Natural killer cell (primary cell): ENCODE results near the gene MS4A18. TPM values are rescaled to one million over a fixed set of nuclear protein-coding genes. Genes with fewer than 3 reads are reported as not detected.

Experiments
- ATAC-seq, 3 donors: fragments of 150-1000 bp in 2 of 3; fragments of 200-7000 bp in 1 of 3; cut with Tn5 transposase; 1 replicate in 1 of 3; 2 replicates in 2 of 3; pipeline ENCODE4 v1.10.0; 2021; ENCODE audit warnings: mild to moderate bottlenecking in 2 of 3, moderate library complexity in 2 of 3
- DNase-seq, 2 donors: peaks; one replicate each; pipeline versions ENCODE4 v3.0.0 to v3.0.0-alpha.2; 2013 to 2021; ENCODE audit warnings: mixed read lengths in 1 of 2
- H3K27ac ChIP-seq: one replicate; pipeline ENCODE4 v1.5.1; 2013; ENCODE audit warnings: mild to moderate bottlenecking, low read length
- H3K27me3 ChIP-seq: one replicate; pipeline ENCODE4 v1.6.1; 2013; ENCODE audit warnings: low read length; ENCODE audit not compliant: control insufficient read depth, insufficient read depth
- H3K36me3 ChIP-seq: one replicate; pipeline ENCODE4 v1.6.1; 2013; ENCODE audit warnings: low read length; ENCODE audit not compliant: control insufficient read depth, insufficient read depth
- H3K4me1 ChIP-seq: one replicate; pipeline ENCODE4 v1.6.1; 2013; ENCODE audit warnings: low read length; ENCODE audit not compliant: control insufficient read depth, insufficient read depth
- H3K4me3 ChIP-seq: one replicate; pipeline ENCODE4 v1.5.1; 2013; ENCODE audit warnings: low read length
- H3K9me3 ChIP-seq: one replicate; pipeline ENCODE4 v1.6.1; 2013; ENCODE audit warnings: low read length; ENCODE audit not compliant: control insufficient read depth, insufficient read depth
- H3K27ac Mint-ChIP-seq, 2 donors: one replicate each; pipeline ENCODE4 v1.8.0; 2022; ENCODE audit warnings: mild to moderate bottlenecking in 2 of 2, mixed read lengths in 2 of 2, moderate library complexity in 1 of 2
- H3K27me3 Mint-ChIP-seq, 2 donors: one replicate each; pipeline ENCODE4 v1.8.0; 2022; ENCODE audit warnings: low read depth in 2 of 2, mixed read lengths in 2 of 2
- H3K36me3 Mint-ChIP-seq: one replicate; pipeline ENCODE4 v1.8.0; 2022; ENCODE audit warnings: mixed read lengths
- H3K4me1 Mint-ChIP-seq, 2 donors: one replicate each; pipeline ENCODE4 v1.8.0; 2022; ENCODE audit warnings: mixed read lengths in 2 of 2
- H3K4me3 Mint-ChIP-seq: one replicate; pipeline ENCODE4 v1.8.0; 2022; ENCODE audit warnings: mild to moderate bottlenecking, moderate library complexity, mixed read lengths
- H3K9me3 Mint-ChIP-seq, 2 donors: one replicate each; pipeline ENCODE4 v1.8.0; 2022; ENCODE audit warnings: mixed read lengths in 2 of 2
- WGBS: methylation state at CpG from one replicate; pipeline ENCODE4 v1.1.7; 2013; ENCODE audit warnings: missing lambda C conversion rate; ENCODE audit not compliant: insufficient coverage; 5-methylcytosine and 5-hydroxymethylcytosine counted together
- intact Hi-C: fragments of 100-400 bp; cut with micrococcal nuclease; formaldehyde crosslinking; loops from one replicate; pipeline ENCODE4 v1.14.2; 2022
- total RNA-seq, 4 donors: library from RNA; stranded (reverse); fragments of 120-200 nt in 1 of 4; gene quantifications; one replicate each; pipeline versions ENCODE4 v1.2.3 to v1.2.4, GENCODE V29; 2013 to 2022
- TF ChIP-seq, protein P1 (sequence below): fragments of 200-600 bp; IDR thresholded peaks from one replicate; pipeline ENCODE4 v1.8.0; 2022; ENCODE audit warnings: antibody characterized with exemption

MS4A18 gene
- total RNA-seq, 3 donors from 2014 or later (not counting 1 experiment from before 2014, with no cell fraction given), result not detected

DNA sequence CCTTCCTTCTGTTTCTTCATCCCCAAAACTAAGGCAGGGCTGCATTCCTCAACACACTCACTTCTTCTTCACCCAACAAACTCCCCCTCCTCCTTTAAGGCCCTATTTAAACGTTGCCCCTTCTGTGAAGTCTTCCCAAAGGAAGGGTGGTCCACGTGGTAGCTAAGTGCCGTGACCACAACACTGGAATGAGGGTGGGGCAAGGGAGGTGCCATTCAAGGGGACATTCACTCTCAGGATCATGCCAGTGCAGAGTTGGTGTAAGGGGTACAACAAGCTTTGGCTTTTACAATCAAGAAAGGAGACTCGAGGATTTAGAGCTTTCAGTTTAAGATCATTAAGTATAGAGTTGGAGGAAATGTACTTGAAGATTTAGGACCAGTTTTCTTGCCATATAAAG is 52.6 kb downstream of the MS4A18 start:
- no peaks in the 10 kb centered on the region for H3K27me3 ChIP-seq
- no peaks in the 10 kb centered on the region for H3K4me1 Mint-ChIP-seq
- H3K9me3 Mint-ChIP-seq, result no peaks in the 10 kb centered on the region
- H3K4me3 ChIP-seq, result no peak overlapping the region
- no peaks in the 10 kb centered on the region for H3K9me3 ChIP-seq
- DNase-seq (no peak), ATAC-seq (no peak)
- H3K4me1 ChIP-seq, result peaks cover 4% of the 10 kb centered on the region
- H3K27me3 Mint-ChIP-seq, result no peaks in the 10 kb centered on the region
- H3K27ac Mint-ChIP-seq, result no peak overlapping the region
- H3K36me3 ChIP-seq, result no peaks in the 10 kb centered on the region
- TF ChIP-seq, protein P1, sequence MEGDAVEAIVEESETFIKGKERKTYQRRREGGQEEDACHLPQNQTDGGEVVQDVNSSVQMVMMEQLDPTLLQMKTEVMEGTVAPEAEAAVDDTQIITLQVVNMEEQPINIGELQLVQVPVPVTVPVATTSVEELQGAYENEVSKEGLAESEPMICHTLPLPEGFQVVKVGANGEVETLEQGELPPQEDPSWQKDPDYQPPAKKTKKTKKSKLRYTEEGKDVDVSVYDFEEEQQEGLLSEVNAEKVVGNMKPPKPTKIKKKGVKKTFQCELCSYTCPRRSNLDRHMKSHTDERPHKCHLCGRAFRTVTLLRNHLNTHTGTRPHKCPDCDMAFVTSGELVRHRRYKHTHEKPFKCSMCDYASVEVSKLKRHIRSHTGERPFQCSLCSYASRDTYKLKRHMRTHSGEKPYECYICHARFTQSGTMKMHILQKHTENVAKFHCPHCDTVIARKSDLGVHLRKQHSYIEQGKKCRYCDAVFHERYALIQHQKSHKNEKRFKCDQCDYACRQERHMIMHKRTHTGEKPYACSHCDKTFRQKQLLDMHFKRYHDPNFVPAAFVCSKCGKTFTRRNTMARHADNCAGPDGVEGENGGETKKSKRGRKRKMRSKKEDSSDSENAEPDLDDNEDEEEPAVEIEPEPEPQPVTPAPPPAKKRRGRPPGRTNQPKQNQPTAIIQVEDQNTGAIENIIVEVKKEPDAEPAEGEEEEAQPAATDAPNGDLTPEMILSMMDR, result no peak
- H3K4me3 Mint-ChIP-seq, result no peak overlapping the region
- no peaks in the 10 kb centered on the region for H3K36me3 Mint-ChIP-seq
- intact Hi-C loops, result no loop called here
- WGBS, result 65% methylated on average over 4 of the region's 4 CpGs
- no peak overlapping the region for H3K27ac ChIP-seq

DNA sequence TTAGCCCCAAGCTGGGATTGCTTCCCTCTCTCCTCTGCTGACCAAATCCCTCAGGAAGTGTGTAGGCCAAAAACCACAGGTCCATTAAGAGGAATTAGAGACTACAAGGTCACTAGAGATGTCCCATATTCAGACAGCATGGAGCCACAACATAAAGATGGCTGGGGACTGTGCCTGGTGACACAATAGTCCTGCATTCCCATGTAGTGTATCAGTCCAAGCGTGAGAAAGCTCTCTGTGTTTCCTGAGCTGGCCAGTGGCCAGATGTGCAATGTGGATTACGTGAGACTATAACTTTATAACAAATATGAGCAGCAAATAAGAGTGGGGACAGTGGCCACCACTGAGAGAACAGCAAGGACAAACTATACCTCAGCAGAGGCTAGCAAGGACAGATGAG is 53.1 kb downstream of the MS4A18 start:
- Mint-ChIP-seq H3K27ac (no peak overlapping the region), H3K9me3 (no peaks in the 10 kb centered on the region), H3K4me3 (no peak overlapping the region), H3K4me1 (no peaks in the 10 kb centered on the region), H3K27me3 (no peaks in the 10 kb centered on the region), H3K36me3 (no peaks in the 10 kb centered on the region)
- intact Hi-C loops, result no loop called here
- Histone ChIP-seq H3K27ac (no peak overlapping the region), H3K4me3 (no peak overlapping the region), H3K9me3 (no peaks in the 10 kb centered on the region), H3K36me3 (no peaks in the 10 kb centered on the region), H3K27me3 (no peaks in the 10 kb centered on the region), H3K4me1 (peaks cover 4% of the 10 kb centered on the region)
- ATAC-seq, result no peak
- TF ChIP-seq, protein P1, result no peak
- no peak for DNase-seq
- 69% methylated on average over 2 of the region's 2 CpGs for WGBS

DNA sequence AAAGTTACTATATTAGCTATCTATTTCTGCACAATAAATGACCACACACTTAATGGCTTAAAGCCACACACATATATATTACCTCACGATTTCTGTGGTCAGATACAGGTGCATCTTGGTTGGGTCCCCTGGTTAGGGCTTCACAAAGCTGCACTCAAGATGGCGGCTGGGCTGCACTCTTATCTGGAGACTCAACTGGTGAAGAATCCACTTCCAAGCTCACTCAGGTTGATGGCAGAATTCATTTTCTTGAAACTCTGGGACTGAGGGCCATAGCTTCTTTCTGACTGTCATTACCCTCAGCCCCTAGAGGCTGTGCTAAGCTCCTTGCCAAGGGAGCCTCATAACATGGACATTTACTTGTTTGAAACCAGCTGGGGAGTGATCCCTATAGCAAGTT is 55.5 kb downstream of the MS4A18 start:
- peaks cover 4% of the 10 kb centered on the region for H3K4me1 ChIP-seq
- Mint-ChIP-seq H3K36me3 (no peaks in the 10 kb centered on the region), H3K9me3 (no peaks in the 10 kb centered on the region), H3K4me3 (no peak overlapping the region), H3K27ac (no peak overlapping the region), H3K4me1 (no peaks in the 10 kb centered on the region), H3K27me3 (no peaks in the 10 kb centered on the region)
- H3K36me3 ChIP-seq, result no peaks in the 10 kb centered on the region
- no peaks in the 10 kb centered on the region for H3K27me3 ChIP-seq
- TF ChIP-seq, protein P1, result no peak
- WGBS, result 81% methylated on average over 2 of the region's 2 CpGs
- H3K27ac ChIP-seq, result no peak overlapping the region
- no peak overlapping the region for H3K4me3 ChIP-seq
- DNase-seq (no peak), ATAC-seq (no peak)
- intact Hi-C loops, result no loop called here
- H3K9me3 ChIP-seq, result no peaks in the 10 kb centered on the region

DNA sequence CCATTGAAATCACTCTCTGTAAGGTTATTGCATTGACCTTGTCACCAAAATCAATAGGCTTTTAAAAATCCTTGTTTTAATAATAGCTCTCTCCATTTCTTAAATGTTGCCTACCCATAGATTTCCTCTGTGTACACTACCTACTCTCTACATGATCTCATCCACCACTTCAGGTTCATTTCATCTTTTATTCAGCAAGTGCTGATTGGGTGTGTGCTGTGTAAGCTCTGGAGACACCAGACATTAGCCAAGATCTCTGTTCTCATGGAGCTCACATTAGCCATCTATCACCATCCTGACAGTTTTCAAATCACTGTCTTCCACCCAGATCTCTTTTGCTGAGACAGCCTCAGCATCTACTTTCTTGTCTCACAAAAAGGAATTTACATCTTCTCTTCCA is 56.3 kb downstream of the MS4A18 start:
- no peak for ATAC-seq

More for the DNA sequence above, 56.3 kb downstream of the MS4A18 start:
- intact Hi-C loops, result no loop called here
- Histone ChIP-seq H3K27ac (no peak overlapping the region), H3K27me3 (no peaks in the 10 kb centered on the region), H3K4me3 (no peak overlapping the region), H3K9me3 (no peaks in the 10 kb centered on the region), H3K36me3 (no peaks in the 10 kb centered on the region), H3K4me1 (no peaks in the 10 kb centered on the region)
- Mint-ChIP-seq H3K9me3 (no peaks in the 10 kb centered on the region), H3K4me3 (no peak overlapping the region), H3K27me3 (no peaks in the 10 kb centered on the region), H3K4me1 (no peaks in the 10 kb centered on the region), H3K36me3 (no peaks in the 10 kb centered on the region), H3K27ac (no peak overlapping the region)
- TF ChIP-seq, protein P1, result no peak
- no peak for DNase-seq
